DND-41 (cell line): ENCODE measurements around the gene AKAP13.

Source experiments
- ATAC-seq: fragments of 200-7000 bp; cut with Tn5 transposase; 3 replicates; pipeline ENCODE4 v1.9.1; 2021; ENCODE audit warnings: low read depth; ENCODE audit not compliant: insufficient read depth
- DNase-seq: peaks from one replicate; pipeline ENCODE4 v3.0.0-alpha.2; 2020
- H2AFZ ChIP-seq: 2 replicates; pipeline ENCODE4 v1.6.0; 2012; ENCODE audit warnings: low read depth, low read length
- H3K27ac ChIP-seq: 2 replicates; pipeline ENCODE4 v1.5.1; 2012; ENCODE audit warnings: low read length, inconsistent platforms
- H3K27me3 ChIP-seq: fragments of 200-600 bp; sonication (generic); 2 replicates; pipeline ENCODE4 v1.6.0; 2012; ENCODE audit warnings: low read length, mild to moderate bottlenecking, inconsistent platforms; ENCODE audit not compliant: insufficient read depth, poor library complexity
- H3K36me3 ChIP-seq: 2 replicates; pipeline ENCODE4 v1.5.1; 2012; ENCODE audit warnings: low read length, inconsistent platforms; ENCODE audit not compliant: insufficient read depth
- H3K4me1 ChIP-seq: 2 replicates; pipeline ENCODE4 v1.5.1; 2012; ENCODE audit warnings: mild to moderate bottlenecking, low read length; ENCODE audit not compliant: insufficient read depth
- H3K4me2 ChIP-seq: 2 replicates; pipeline ENCODE4 v1.6.0; 2012; ENCODE audit warnings: mild to moderate bottlenecking, moderate library complexity, low read length, inconsistent platforms; ENCODE audit not compliant: insufficient read depth
- H3K4me3 ChIP-seq, 2 experiments: fragments of 200-600 bp in 1 of 2; shearing (Covaris generic) in 1 of 2; 2 replicates each; pipeline ENCODE4 v1.5.1; 2012 to 2016; ENCODE audit warnings: inconsistent platforms in 2 of 2, low read length in 2 of 2, mild to moderate bottlenecking in 2 of 2, low read depth in 1 of 2, moderate library complexity in 1 of 2
- H3K79me2 ChIP-seq: 2 replicates; pipeline ENCODE4 v1.6.0; 2012; ENCODE audit warnings: low read length, inconsistent platforms; ENCODE audit not compliant: insufficient read depth
- H3K9ac ChIP-seq: 2 replicates; pipeline ENCODE4 v1.6.0; 2012; ENCODE audit warnings: low read depth, mild to moderate bottlenecking, inconsistent platforms, low read length, moderate library complexity
- H3K9me3 ChIP-seq: 2 replicates; pipeline ENCODE4 v1.5.1; 2012; ENCODE audit warnings: low read length, moderate library complexity, mild to moderate bottlenecking, inconsistent platforms; ENCODE audit not compliant: insufficient read depth, severe bottlenecking
- H4K20me1 ChIP-seq: 2 replicates; pipeline ENCODE4 v1.6.0; 2012; ENCODE audit warnings: low read length; ENCODE audit not compliant: insufficient read depth
- EZH2 ChIP-seq: IDR thresholded peaks from 3 replicates; pipeline ENCODE4 v1.6.1; 2012; ENCODE audit warnings: borderline replicate concordance, low read depth, mild to moderate bottlenecking, moderate library complexity, low read length, inconsistent platforms; ENCODE audit not compliant: severe bottlenecking
- TF ChIP-seq, protein P1 (sequence below): IDR thresholded peaks from 2 replicates; pipeline ENCODE4 v1.5.1; 2012; ENCODE audit warnings: borderline replicate concordance, low read length, moderate library complexity, mild to moderate bottlenecking; ENCODE audit not compliant: poor library complexity, severe bottlenecking; ENCODE audit errors: extremely low read depth

The AKAP13 gene

DNA sequence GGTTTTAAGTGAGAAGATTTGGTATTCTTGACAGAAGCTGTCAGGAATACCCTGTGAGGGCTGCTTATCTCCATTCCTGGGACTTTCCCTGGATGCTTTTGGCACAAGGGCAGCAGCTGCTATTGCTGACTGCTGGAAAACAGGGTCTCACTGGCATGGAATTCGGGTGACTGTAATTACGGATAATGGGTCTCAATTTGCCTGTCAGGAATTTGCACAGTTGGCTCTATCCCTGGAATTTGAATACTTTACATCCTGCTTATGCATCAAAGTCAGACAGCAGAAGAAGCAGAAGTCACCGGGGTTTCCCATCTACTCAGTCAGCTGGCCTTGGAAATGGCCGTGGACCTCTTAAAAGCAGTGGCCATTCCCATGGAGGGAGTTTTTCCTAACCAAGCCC is 25.9 kb upstream of the AKAP13 start:
- Histone ChIP-seq H3K4me2 (no peak overlapping the region), H3K27ac (no peak overlapping the region), H3K4me3 (no peak overlapping the region), H3K9ac (no peak overlapping the region), H3K36me3 (no peaks in the 10 kb centered on the region), H2AFZ (no peak overlapping the region), H3K4me1 (no peaks in the 10 kb centered on the region), H4K20me1 (no peaks in the 10 kb centered on the region), H3K27me3 (no peaks in the 10 kb centered on the region), H3K79me2 (no peaks in the 10 kb centered on the region), H3K9me3 (no peaks in the 10 kb centered on the region)
- no peak for DNase-seq
- ATAC-seq = no peak
- TF ChIP-seq, protein P1, sequence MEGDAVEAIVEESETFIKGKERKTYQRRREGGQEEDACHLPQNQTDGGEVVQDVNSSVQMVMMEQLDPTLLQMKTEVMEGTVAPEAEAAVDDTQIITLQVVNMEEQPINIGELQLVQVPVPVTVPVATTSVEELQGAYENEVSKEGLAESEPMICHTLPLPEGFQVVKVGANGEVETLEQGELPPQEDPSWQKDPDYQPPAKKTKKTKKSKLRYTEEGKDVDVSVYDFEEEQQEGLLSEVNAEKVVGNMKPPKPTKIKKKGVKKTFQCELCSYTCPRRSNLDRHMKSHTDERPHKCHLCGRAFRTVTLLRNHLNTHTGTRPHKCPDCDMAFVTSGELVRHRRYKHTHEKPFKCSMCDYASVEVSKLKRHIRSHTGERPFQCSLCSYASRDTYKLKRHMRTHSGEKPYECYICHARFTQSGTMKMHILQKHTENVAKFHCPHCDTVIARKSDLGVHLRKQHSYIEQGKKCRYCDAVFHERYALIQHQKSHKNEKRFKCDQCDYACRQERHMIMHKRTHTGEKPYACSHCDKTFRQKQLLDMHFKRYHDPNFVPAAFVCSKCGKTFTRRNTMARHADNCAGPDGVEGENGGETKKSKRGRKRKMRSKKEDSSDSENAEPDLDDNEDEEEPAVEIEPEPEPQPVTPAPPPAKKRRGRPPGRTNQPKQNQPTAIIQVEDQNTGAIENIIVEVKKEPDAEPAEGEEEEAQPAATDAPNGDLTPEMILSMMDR = no peak
- TF ChIP-seq EZH2 = no peak

GRCh38 chr15:85354948-85355347 is 25.5 kb upstream of the AKAP13 start:
- Histone ChIP-seq H2AFZ (no peak overlapping the region), H3K27me3 (no peaks in the 10 kb centered on the region), H3K9ac (no peak overlapping the region), H3K4me2 (no peak overlapping the region), H3K9me3 (no peaks in the 10 kb centered on the region), H3K36me3 (no peaks in the 10 kb centered on the region), H4K20me1 (no peaks in the 10 kb centered on the region), H3K27ac (no peak overlapping the region), H3K79me2 (no peaks in the 10 kb centered on the region), H3K4me1 (no peaks in the 10 kb centered on the region), H3K4me3 (no peak overlapping the region)
- TF ChIP-seq EZH2 = no peak
- TF ChIP-seq, protein P1 = no peak
- ATAC-seq (no peak), DNase-seq (no peak)

- Histone ChIP-seq H3K4me1 (no peaks in the 10 kb centered on the region), H3K9ac (no peak overlapping the region), H3K36me3 (no peaks in the 10 kb centered on the region), H3K27me3 (no peaks in the 10 kb centered on the region), H4K20me1 (no peaks in the 10 kb centered on the region), H3K4me2 (no peak overlapping the region), H2AFZ (no peak overlapping the region), H3K4me3 (no peak overlapping the region), H3K9me3 (no peaks in the 10 kb centered on the region), H3K27ac (no peak overlapping the region), H3K79me2 (no peaks in the 10 kb centered on the region)
- TF ChIP-seq, protein P1 = no peak
- TF ChIP-seq EZH2 = no peak
- DNase-seq = no peak
- no peak for ATAC-seq
Observed at GRCh38 chr15:85356276-85356675, 24.1 kb upstream of the AKAP13 start.

- H3K4me3 ChIP-seq = no peak overlapping the region
- H3K9me3 ChIP-seq = no peaks in the 10 kb centered on the region
- H3K4me2 ChIP-seq = no peak overlapping the region
- DNase-seq (no peak), ATAC-seq (no peak)
- H3K79me2 ChIP-seq = no peaks in the 10 kb centered on the region
- TF ChIP-seq, protein P1 = no peak
- no peak for TF ChIP-seq EZH2
- H4K20me1 ChIP-seq = no peaks in the 10 kb centered on the region
- no peak overlapping the region for H3K27ac ChIP-seq
- no peak overlapping the region for H3K9ac ChIP-seq
- H3K27me3 ChIP-seq = no peaks in the 10 kb centered on the region
- no peak overlapping the region for H2AFZ ChIP-seq
- H3K4me1 ChIP-seq = no peaks in the 10 kb centered on the region
- H3K36me3 ChIP-seq = no peaks in the 10 kb centered on the region
Observed at GRCh38 chr15:85361323-85361722, 19.1 kb upstream of the AKAP13 start.
